ENCODE data around the gene ACOXL.

- TF ChIP-seq, protein P1, sequence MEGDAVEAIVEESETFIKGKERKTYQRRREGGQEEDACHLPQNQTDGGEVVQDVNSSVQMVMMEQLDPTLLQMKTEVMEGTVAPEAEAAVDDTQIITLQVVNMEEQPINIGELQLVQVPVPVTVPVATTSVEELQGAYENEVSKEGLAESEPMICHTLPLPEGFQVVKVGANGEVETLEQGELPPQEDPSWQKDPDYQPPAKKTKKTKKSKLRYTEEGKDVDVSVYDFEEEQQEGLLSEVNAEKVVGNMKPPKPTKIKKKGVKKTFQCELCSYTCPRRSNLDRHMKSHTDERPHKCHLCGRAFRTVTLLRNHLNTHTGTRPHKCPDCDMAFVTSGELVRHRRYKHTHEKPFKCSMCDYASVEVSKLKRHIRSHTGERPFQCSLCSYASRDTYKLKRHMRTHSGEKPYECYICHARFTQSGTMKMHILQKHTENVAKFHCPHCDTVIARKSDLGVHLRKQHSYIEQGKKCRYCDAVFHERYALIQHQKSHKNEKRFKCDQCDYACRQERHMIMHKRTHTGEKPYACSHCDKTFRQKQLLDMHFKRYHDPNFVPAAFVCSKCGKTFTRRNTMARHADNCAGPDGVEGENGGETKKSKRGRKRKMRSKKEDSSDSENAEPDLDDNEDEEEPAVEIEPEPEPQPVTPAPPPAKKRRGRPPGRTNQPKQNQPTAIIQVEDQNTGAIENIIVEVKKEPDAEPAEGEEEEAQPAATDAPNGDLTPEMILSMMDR (IDR thresholded peaks at IDR 0.05): no peak
- no peak for TF ChIP-seq POLR2A (IDR thresholded peaks at IDR 0.05)
Measured at GRCh38 chr2:110691612-110692258, 40.6 kb upstream of the ACOXL start.
